ENCODE results near the gene EPPIN. TPM values are rescaled to one million over a fixed set of nuclear protein-coding genes. Genes with fewer than 3 reads are reported as not detected.

EPPIN gene
- total and polyA plus RNA-seq, 2 donors from 2014 or later: not detected

DNA sequence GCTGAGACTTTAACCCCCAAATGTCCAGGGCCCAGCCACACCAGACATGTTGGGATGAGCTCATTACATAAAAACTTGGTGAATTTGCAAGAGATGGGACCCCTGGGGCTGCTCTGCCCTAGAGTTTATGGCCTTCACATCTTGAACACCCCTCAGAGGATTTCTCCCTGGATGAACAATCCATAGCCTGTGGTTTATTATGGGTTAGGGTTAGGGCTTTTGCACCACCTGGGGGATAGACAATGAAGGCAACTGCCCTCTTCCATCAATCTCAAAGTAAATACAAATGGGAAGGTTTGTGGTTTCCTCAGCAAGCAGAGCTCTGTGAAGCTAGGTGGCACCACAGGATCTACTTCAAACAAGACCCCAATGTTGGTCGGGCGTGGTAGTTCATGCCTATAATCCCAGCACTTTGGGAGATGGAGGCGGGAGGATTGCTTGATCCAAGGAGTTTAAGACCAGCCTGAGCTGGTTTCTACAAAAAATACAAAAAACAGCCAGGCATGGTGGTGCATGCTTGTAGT is 49.2 kb downstream of the EPPIN start:
- Histone ChIP-seq H3K36me3 (ENCODE audit: control insufficient read depth in 2 of 3, insufficient read depth in 3 of 3, low read length in 3 of 3) (no peaks in the 10 kb centered on the region), H3K27ac (ENCODE audit: low read depth in 2 of 2, low read length in 2 of 2) (no peak overlapping the region), H3K4me3 (ENCODE audit: low read length in 3 of 3) (no peak overlapping the region), H3K9me3 (ENCODE audit: control insufficient read depth in 2 of 3, insufficient read depth in 1 of 3, low read length in 3 of 3) (no peaks in the 10 kb centered on the region), H3K9ac (ENCODE audit: low read length in 3 of 3) (no peak overlapping the region), H3K27me3 (ENCODE audit: control insufficient read depth, insufficient read depth, low read length) (no peaks in the 10 kb centered on the region), H3K4me1 (ENCODE audit: control insufficient read depth in 2 of 3, insufficient read depth in 2 of 3, low read depth in 1 of 3, low read length in 3 of 3) (no peaks in the 10 kb centered on the region)
- TF ChIP-seq, protein P1, sequence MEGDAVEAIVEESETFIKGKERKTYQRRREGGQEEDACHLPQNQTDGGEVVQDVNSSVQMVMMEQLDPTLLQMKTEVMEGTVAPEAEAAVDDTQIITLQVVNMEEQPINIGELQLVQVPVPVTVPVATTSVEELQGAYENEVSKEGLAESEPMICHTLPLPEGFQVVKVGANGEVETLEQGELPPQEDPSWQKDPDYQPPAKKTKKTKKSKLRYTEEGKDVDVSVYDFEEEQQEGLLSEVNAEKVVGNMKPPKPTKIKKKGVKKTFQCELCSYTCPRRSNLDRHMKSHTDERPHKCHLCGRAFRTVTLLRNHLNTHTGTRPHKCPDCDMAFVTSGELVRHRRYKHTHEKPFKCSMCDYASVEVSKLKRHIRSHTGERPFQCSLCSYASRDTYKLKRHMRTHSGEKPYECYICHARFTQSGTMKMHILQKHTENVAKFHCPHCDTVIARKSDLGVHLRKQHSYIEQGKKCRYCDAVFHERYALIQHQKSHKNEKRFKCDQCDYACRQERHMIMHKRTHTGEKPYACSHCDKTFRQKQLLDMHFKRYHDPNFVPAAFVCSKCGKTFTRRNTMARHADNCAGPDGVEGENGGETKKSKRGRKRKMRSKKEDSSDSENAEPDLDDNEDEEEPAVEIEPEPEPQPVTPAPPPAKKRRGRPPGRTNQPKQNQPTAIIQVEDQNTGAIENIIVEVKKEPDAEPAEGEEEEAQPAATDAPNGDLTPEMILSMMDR (IDR thresholded peaks at IDR 0.05; ENCODE audit: borderline replicate concordance, extremely low read depth, insufficient read depth): no peak
- DNase-seq (no peak), FAIRE-seq (no peak)
- intact Hi-C loops (cut with DNase I): no loop called here

DNA sequence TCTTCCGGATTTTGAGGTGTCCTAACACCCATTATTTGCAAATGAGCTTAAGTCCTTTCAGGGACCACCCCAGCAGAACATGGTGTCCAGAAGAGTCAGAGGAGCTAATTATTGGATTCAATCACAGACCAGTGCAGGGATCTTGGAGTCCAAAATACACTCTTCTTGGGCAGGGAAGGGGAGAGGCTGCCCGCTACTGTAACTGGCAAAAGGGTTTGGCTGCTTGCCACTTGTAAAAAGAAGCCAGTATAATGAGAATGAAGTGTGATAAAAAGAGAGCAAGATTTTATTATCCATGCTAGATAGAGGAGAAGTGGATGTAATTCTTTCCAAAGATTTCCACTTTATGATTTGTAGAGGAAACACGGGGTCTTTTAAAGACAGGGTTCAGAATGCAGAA is 51.0 kb downstream of the EPPIN start:
- DNase-seq (no peak), FAIRE-seq (no peak)
- no peak overlapping the region for H3K9ac ChIP-seq (ENCODE audit: low read length in 3 of 3)
- intact Hi-C loops (cut with DNase I): no loop called here
- TF ChIP-seq, protein P1 (IDR thresholded peaks at IDR 0.05; ENCODE audit: borderline replicate concordance, extremely low read depth, insufficient read depth): no peak
- no peaks in the 10 kb centered on the region for H3K9me3 ChIP-seq (ENCODE audit: control insufficient read depth in 2 of 3, insufficient read depth in 1 of 3, low read length in 3 of 3)
- H3K36me3 ChIP-seq (ENCODE audit: control insufficient read depth in 2 of 3, insufficient read depth in 3 of 3, low read length in 3 of 3): no peaks in the 10 kb centered on the region
- no peak overlapping the region for H3K27ac ChIP-seq (ENCODE audit: low read depth in 2 of 2, low read length in 2 of 2)
- H3K4me3 ChIP-seq (ENCODE audit: low read length in 3 of 3): no peak overlapping the region
- no peaks in the 10 kb centered on the region for H3K4me1 ChIP-seq (ENCODE audit: control insufficient read depth in 2 of 3, insufficient read depth in 2 of 3, low read depth in 1 of 3, low read length in 3 of 3)
- H3K27me3 ChIP-seq (ENCODE audit: control insufficient read depth, insufficient read depth, low read length): no peaks in the 10 kb centered on the region

DNA sequence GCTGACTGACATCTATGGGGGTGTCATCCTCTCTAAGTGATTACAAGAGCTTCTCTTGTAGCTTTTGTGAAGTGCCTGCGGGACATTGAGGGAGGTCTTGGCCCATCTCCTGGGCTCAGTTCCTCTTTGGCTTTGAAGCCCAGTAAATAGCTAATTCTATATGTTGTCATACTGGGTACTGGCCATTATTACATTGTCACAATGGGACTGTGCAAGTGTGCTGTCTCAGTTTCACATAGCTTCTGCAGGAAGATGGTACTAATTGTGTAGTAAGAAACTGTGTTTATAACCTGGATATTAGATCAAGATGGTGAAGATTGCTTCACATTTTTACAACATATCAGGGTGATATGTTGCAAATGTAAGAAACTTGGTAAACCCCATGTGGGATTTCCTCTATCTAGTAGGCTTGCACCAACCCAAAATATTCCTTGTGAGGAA is 51.7 kb downstream of the EPPIN start:
- DNase-seq (no peak), FAIRE-seq (no peak)
- H3K4me1 ChIP-seq (ENCODE audit: control insufficient read depth in 2 of 3, insufficient read depth in 2 of 3, low read depth in 1 of 3, low read length in 3 of 3): no peaks in the 10 kb centered on the region
- H3K9me3 ChIP-seq (ENCODE audit: control insufficient read depth in 2 of 3, insufficient read depth in 1 of 3, low read length in 3 of 3): no peaks in the 10 kb centered on the region
- H3K4me3 ChIP-seq (ENCODE audit: low read length in 3 of 3): no peak overlapping the region
- H3K27ac ChIP-seq (ENCODE audit: low read depth in 2 of 2, low read length in 2 of 2): no peak overlapping the region
- no peak overlapping the region for H3K9ac ChIP-seq (ENCODE audit: low read length in 3 of 3)
- intact Hi-C loops (cut with DNase I): no loop called here
- TF ChIP-seq, protein P1 (IDR thresholded peaks at IDR 0.05; ENCODE audit: borderline replicate concordance, extremely low read depth, insufficient read depth): no peak
- H3K27me3 ChIP-seq (ENCODE audit: control insufficient read depth, insufficient read depth, low read length): no peaks in the 10 kb centered on the region
- no peaks in the 10 kb centered on the region for H3K36me3 ChIP-seq (ENCODE audit: control insufficient read depth in 2 of 3, insufficient read depth in 3 of 3, low read length in 3 of 3)

Other genes with a start within 250 kb of the EPPIN start
- not detected for gene RBPJL, start 240.6 kb downstream of the EPPIN start, total RNA-seq
- not detected for gene RBPJL, start 240.6 kb downstream of the EPPIN start, polyA plus RNA-seq (ENCODE audit: insufficient read depth, low read depth, low replicate concordance)
- 0.19 TPM for gene MATN4, start 239.1 kb downstream of the EPPIN start, total RNA-seq
- gene MATN4, start 239.1 kb downstream of the EPPIN start, polyA plus RNA-seq (ENCODE audit: insufficient read depth, low read depth, low replicate concordance): 0.19 TPM
- 397 TPM for gene SDC4, start 199.0 kb downstream of the EPPIN start, total RNA-seq
- gene SDC4, start 199.0 kb downstream of the EPPIN start, polyA plus RNA-seq (ENCODE audit: insufficient read depth, low read depth, low replicate concordance): 242 TPM
- 38.7 TPM for gene SYS1, start 184.2 kb downstream of the EPPIN start, total RNA-seq
- gene SYS1, start 184.2 kb downstream of the EPPIN start, polyA plus RNA-seq (ENCODE audit: insufficient read depth, low read depth, low replicate concordance): 39.8 TPM
- not detected for gene TP53TG5, start 169.1 kb downstream of the EPPIN start, total RNA-seq
- not detected for gene TP53TG5, start 169.1 kb downstream of the EPPIN start, polyA plus RNA-seq (ENCODE audit: insufficient read depth, low read depth, low replicate concordance)
- gene DBNDD2, start 139.1 kb downstream of the EPPIN start, total RNA-seq: 51.5 TPM
- 50.7 TPM for gene DBNDD2, start 139.1 kb downstream of the EPPIN start, polyA plus RNA-seq (ENCODE audit: insufficient read depth, low read depth, low replicate concordance)
- 90.9 TPM for gene PIGT, start 131.3 kb downstream of the EPPIN start, total RNA-seq
- 95.0 TPM for gene PIGT, start 131.3 kb downstream of the EPPIN start, polyA plus RNA-seq (ENCODE audit: insufficient read depth, low read depth, low replicate concordance)
- 2,874 TPM for gene WFDC2, start 77.6 kb downstream of the EPPIN start, total RNA-seq
- gene WFDC2, start 77.6 kb downstream of the EPPIN start, polyA plus RNA-seq (ENCODE audit: insufficient read depth, low read depth, low replicate concordance): 1,908 TPM
- gene SPINT3, start 31.8 kb downstream of the EPPIN start, total RNA-seq: not detected
- gene SPINT3, start 31.8 kb downstream of the EPPIN start, polyA plus RNA-seq (ENCODE audit: insufficient read depth, low read depth, low replicate concordance): not detected
- gene WFDC6, start 7.9 kb downstream of the EPPIN start, total RNA-seq: not detected
- gene WFDC6, start 7.9 kb downstream of the EPPIN start, polyA plus RNA-seq (ENCODE audit: insufficient read depth, low read depth, low replicate concordance): not detected
- not detected for gene WFDC8, start 31.9 kb upstream of the EPPIN start, total RNA-seq
- gene WFDC8, start 31.9 kb upstream of the EPPIN start, polyA plus RNA-seq (ENCODE audit: insufficient read depth, low read depth, low replicate concordance): not detected
- not detected for gene WFDC10A, start 82.3 kb upstream of the EPPIN start, total RNA-seq
- not detected for gene WFDC10A, start 82.3 kb upstream of the EPPIN start, polyA plus RNA-seq (ENCODE audit: insufficient read depth, low read depth, low replicate concordance)
- gene WFDC9, start 83.9 kb upstream of the EPPIN start, total RNA-seq: not detected
- gene WFDC9, start 83.9 kb upstream of the EPPIN start, polyA plus RNA-seq (ENCODE audit: insufficient read depth, low read depth, low replicate concordance): not detected
- not detected for gene WFDC11, start 122.8 kb upstream of the EPPIN start, total RNA-seq
- not detected for gene WFDC11, start 122.8 kb upstream of the EPPIN start, polyA plus RNA-seq (ENCODE audit: insufficient read depth, low read depth, low replicate concordance)
- not detected for gene WFDC13, start 154.6 kb upstream of the EPPIN start, total RNA-seq
- not detected for gene WFDC13, start 154.6 kb upstream of the EPPIN start, polyA plus RNA-seq (ENCODE audit: insufficient read depth, low read depth, low replicate concordance)
- gene WFDC10B, start 157.6 kb upstream of the EPPIN start, total RNA-seq: 0.60 TPM
- gene WFDC10B, start 157.6 kb upstream of the EPPIN start, polyA plus RNA-seq (ENCODE audit: insufficient read depth, low read depth, low replicate concordance): not detected
- not detected for gene SPINT4, start 174.9 kb upstream of the EPPIN start, total RNA-seq
- gene SPINT4, start 174.9 kb upstream of the EPPIN start, polyA plus RNA-seq (ENCODE audit: insufficient read depth, low read depth, low replicate concordance): not detected
- 1.2 TPM for gene WFDC3, start 244.5 kb upstream of the EPPIN start, total RNA-seq
- gene WFDC3, start 244.5 kb upstream of the EPPIN start, polyA plus RNA-seq (ENCODE audit: insufficient read depth, low read depth, low replicate concordance): 7.7 TPM
- gene DNTTIP1, start 244.6 kb upstream of the EPPIN start, total RNA-seq: 26.4 TPM
- 34.7 TPM for gene DNTTIP1, start 244.6 kb upstream of the EPPIN start, polyA plus RNA-seq (ENCODE audit: insufficient read depth, low read depth, low replicate concordance)

All from kidney (tissue), 14 donors.